Measurements from ENCODE around the gene APC2. TPM values are rescaled to one million over a fixed set of nuclear protein-coding genes. Genes with fewer than 3 reads are reported as not detected.
"Not testable (repeated sequence)": the region's sequence is repeated elsewhere in the genome, so short reads cannot be mapped to it uniquely, and the experiment has no call there.

The APC2 gene
- total RNA-seq, 1 donor from 2014 or later, result 1.0 TPM

DNA sequence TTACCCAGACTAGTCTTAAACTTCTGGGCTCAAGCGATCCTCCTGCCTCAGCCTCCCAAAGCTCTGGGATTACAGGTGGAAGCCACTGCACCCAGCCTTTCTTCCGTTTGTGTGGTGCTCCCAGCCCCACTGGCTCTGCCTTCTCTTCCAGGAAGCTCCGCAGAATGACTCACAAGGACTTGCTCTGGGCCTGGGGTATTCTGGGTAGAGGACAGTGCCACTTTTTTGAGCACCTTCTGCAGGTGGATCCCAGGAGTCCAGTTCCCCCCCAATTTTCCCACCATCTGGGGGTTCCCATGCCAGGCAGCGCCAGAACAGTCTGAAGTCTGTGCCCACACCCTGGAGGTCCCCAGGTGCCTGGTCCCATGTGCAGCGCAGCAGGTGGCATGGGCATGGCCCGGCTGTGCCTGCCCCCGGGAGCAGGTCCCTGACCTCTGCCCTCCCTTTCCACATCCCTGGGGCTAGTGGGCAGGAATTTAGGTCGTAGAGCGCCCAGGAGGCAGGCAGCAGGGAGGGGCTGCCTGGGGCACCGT is 42.6 kb downstream of the APC2 start:
- Histone ChIP-seq H3K9me3 (ENCODE audit: control insufficient read depth in 3 of 3, low read length in 3 of 3) (no peaks in the 10 kb centered on the region), H3K4me1 (ENCODE audit: control insufficient read depth in 3 of 3, insufficient read depth in 3 of 3, low read length in 3 of 3) (peaks cover 0 to 17% (median 13%) of the 10 kb centered on the region in 3 donors), H3K27ac (ENCODE audit: low read depth, low read length) (no peak overlapping the region), H3K36me3 (ENCODE audit: control insufficient read depth in 3 of 3, insufficient read depth in 3 of 3, low read length in 3 of 3) (no peaks in the 10 kb centered on the region), H3K9ac (ENCODE audit: low read depth in 1 of 3, low read length in 3 of 3) (no peak overlapping the region), H3K4me3 (ENCODE audit: low read length in 3 of 3) (no peak overlapping the region), H3K27me3 (ENCODE audit: control insufficient read depth in 3 of 3, insufficient read depth in 3 of 3, low read length in 3 of 3) (peaks cover 11 to 31% (median 20%) of the 10 kb centered on the region in 3 donors)

GRCh38 chr19:1494115-1494815 is 44.3 kb downstream of the APC2 start:
- Histone ChIP-seq H3K4me1 (ENCODE audit: control insufficient read depth in 3 of 3, insufficient read depth in 3 of 3, low read length in 3 of 3) (peaks cover 0 to 16% (median 13%) of the 10 kb centered on the region in 3 donors), H3K4me3 (ENCODE audit: low read length in 3 of 3) (no peak overlapping the region), H3K27me3 (ENCODE audit: control insufficient read depth in 3 of 3, insufficient read depth in 3 of 3, low read length in 3 of 3) (peaks cover 17 to 39% (median 25%) of the 10 kb centered on the region in 3 donors), H3K9me3 (ENCODE audit: control insufficient read depth in 3 of 3, low read length in 3 of 3) (no peaks in the 10 kb centered on the region), H3K27ac (ENCODE audit: low read depth, low read length) (no peak overlapping the region), H3K36me3 (ENCODE audit: control insufficient read depth in 3 of 3, insufficient read depth in 3 of 3, low read length in 3 of 3) (no peaks in the 10 kb centered on the region), H3K9ac (ENCODE audit: low read depth in 1 of 3, low read length in 3 of 3) (no peak overlapping the region)

DNA sequence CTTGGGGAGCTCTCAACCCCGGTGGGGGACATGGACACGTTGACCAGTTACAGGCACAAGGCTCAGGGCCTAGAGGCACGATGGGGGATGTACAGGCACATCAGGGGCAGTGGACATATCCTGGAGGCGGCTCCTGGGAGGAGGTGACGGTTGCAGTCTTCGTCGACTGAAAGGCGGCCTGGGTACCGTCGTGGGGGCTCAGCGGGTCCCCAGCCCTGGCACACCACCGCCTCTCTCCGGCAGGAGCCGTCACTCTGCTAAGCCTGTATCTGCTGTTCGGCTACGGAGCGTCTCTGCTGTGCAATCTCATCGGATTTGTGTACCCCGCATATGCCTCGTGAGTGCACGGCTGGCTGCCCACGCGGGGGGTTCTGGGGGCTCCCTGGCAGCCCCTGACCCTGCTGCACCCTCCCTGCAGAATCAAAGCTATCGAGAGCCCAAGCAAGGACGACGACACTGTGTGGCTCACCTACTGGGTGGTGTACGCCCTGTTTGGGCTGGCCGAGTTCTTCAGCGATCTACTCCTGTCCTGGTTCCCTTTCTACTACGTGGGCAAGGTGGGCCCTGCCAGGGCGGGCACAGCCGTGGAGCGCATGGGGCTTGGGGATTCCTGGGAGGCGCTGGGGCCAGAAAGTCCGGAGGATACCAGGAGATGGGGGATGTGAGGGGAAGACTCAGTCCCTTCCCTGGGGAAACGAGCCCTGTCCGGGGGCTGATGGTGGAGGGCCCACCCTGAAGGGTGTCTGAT is 45.3 kb downstream of the APC2 start:
- Histone ChIP-seq H3K27me3 (ENCODE audit: control insufficient read depth in 3 of 3, insufficient read depth in 3 of 3, low read length in 3 of 3) (peaks cover 17 to 42% (median 25%) of the 10 kb centered on the region in 3 donors), H3K9ac (ENCODE audit: low read depth in 1 of 3, low read length in 3 of 3) (no peak overlapping the region)

GRCh38 chr19:1495799-1496713 is 46.1 kb downstream of the APC2 start:
- Histone ChIP-seq H3K4me1 (ENCODE audit: control insufficient read depth in 3 of 3, insufficient read depth in 3 of 3, low read length in 3 of 3) (peaks cover 0 to 8% (median 6%) of the 10 kb centered on the region in 3 donors), H3K9me3 (ENCODE audit: control insufficient read depth in 3 of 3, low read length in 3 of 3) (no peaks in the 10 kb centered on the region), H3K9ac (ENCODE audit: low read depth in 1 of 3, low read length in 3 of 3) (no peak overlapping the region), H3K4me3 (ENCODE audit: low read length in 3 of 3) (no peak overlapping the region), H3K36me3 (ENCODE audit: control insufficient read depth in 3 of 3, insufficient read depth in 3 of 3, low read length in 3 of 3) (no peaks in the 10 kb centered on the region), H3K27ac (ENCODE audit: low read depth, low read length) (no peak overlapping the region), H3K27me3 (ENCODE audit: control insufficient read depth in 3 of 3, insufficient read depth in 3 of 3, low read length in 3 of 3) (peaks cover 17 to 44% (median 25%) of the 10 kb centered on the region in 3 donors)

More for the DNA sequence above, 45.3 kb downstream of the APC2 start:
- Histone ChIP-seq H3K4me3 (ENCODE audit: low read length in 3 of 3) (no peak overlapping the region), H3K4me1 (ENCODE audit: control insufficient read depth in 3 of 3, insufficient read depth in 3 of 3, low read length in 3 of 3) (peaks cover 0 to 9% (median 8%) of the 10 kb centered on the region in 3 donors), H3K9me3 (ENCODE audit: control insufficient read depth in 3 of 3, low read length in 3 of 3) (no peaks in the 10 kb centered on the region), H3K27ac (ENCODE audit: low read depth, low read length) (no peak overlapping the region), H3K36me3 (ENCODE audit: control insufficient read depth in 3 of 3, insufficient read depth in 3 of 3, low read length in 3 of 3) (no peaks in the 10 kb centered on the region)

GRCh38 chr19:1496714-1497577 is 47.0 kb downstream of the APC2 start:
- H3K4me3 ChIP-seq (ENCODE audit: low read length in 3 of 3), result no peak overlapping the region
- H3K36me3 ChIP-seq (ENCODE audit: control insufficient read depth in 3 of 3, insufficient read depth in 3 of 3, low read length in 3 of 3), result no peaks in the 10 kb centered on the region
- H3K27me3 ChIP-seq (ENCODE audit: control insufficient read depth in 3 of 3, insufficient read depth in 3 of 3, low read length in 3 of 3), result peaks cover 10 to 42% (median 25%) of the 10 kb centered on the region in 3 donors
- no peak overlapping the region for H3K27ac ChIP-seq (ENCODE audit: low read depth, low read length)
- no peaks in the 10 kb centered on the region for H3K9me3 ChIP-seq (ENCODE audit: control insufficient read depth in 3 of 3, low read length in 3 of 3)
- H3K9ac ChIP-seq (ENCODE audit: low read depth in 1 of 3, low read length in 3 of 3), result no peak overlapping the region
- peaks cover 0 to 3% (median 2%) of the 10 kb centered on the region in 3 donors for H3K4me1 ChIP-seq (ENCODE audit: control insufficient read depth in 3 of 3, insufficient read depth in 3 of 3, low read length in 3 of 3)

DNA sequence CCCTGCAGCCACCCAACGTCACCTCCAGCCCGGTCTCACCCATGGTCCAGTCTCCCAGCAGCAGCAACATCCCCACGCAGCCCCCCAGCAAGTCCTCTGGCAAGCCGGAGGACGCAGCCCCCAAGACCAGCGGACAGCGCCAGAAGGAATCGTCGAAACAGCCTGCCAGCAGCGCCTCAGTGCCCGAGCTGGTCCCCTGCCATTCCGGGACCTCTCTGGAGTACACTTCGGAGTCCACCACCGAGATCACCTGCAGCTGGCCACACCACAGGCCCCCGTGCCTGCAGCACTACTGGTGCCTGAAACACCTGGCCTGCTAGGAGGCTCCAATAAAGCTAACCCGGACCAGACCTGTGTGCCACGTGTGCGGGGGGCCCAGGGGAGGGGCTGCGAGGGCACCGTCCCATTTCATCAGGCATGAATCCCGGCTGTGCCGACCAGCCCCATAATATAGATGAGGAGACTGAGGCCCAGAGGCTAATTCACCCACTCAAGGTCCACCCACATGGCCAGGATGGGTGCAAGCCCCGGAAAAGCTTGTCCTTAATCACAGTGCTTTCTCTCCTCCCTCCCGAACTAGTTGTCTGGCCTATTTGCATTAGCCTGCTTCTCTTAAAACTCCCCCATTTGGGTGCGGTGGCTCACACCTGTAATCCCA is 47.8 kb downstream of the APC2 start:
- Histone ChIP-seq H3K36me3 (ENCODE audit: control insufficient read depth in 3 of 3, insufficient read depth in 3 of 3, low read length in 3 of 3) (no peaks in the 10 kb centered on the region), H3K4me3 (ENCODE audit: low read length in 3 of 3) (no peak overlapping the region), H3K27me3 (ENCODE audit: control insufficient read depth in 3 of 3, insufficient read depth in 3 of 3, low read length in 3 of 3) (peaks cover 11 to 39% (median 27%) of the 10 kb centered on the region in 3 donors)

DNA sequence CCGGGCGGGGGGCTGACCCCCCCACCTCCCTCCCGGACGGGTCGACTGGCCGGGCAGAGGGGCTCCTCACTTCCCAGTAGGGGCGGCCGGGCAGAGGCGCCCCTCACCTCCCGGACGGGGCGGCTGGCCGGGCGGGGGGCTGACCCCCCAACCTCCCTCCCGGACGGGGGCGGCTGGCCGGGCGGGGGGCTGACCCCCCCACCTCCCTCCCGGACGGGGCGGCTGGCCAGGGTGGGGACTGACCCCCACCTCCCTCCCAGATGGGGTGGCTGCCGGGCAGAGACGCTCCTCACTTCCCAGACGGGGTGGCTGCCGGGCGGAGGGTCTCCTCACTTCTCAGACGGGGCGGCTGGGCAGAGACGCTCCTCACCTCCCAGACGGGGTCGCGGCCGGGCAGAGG is 49.3 kb downstream of the APC2 start:
- Histone ChIP-seq H3K27me3 (ENCODE audit: control insufficient read depth in 3 of 3, insufficient read depth in 3 of 3, low read length in 3 of 3) (peaks cover 24 to 48% (median 38%) of the 10 kb centered on the region in 3 donors), H3K4me1 (ENCODE audit: control insufficient read depth in 3 of 3, insufficient read depth in 3 of 3, low read length in 3 of 3) (peaks cover 8 to 16% (median 13%) of the 10 kb centered on the region in 3 donors)
- H3K9ac ChIP-seq (ENCODE audit: low read depth in 1 of 3, low read length in 3 of 3); H3K27ac ChIP-seq (ENCODE audit: low read depth, low read length); H3K9me3 ChIP-seq (ENCODE audit: control insufficient read depth in 3 of 3, low read length in 3 of 3); H3K4me3 ChIP-seq (ENCODE audit: low read length in 3 of 3); H3K36me3 ChIP-seq (ENCODE audit: control insufficient read depth in 3 of 3, insufficient read depth in 3 of 3, low read length in 3 of 3): not testable (repeated sequence)

More for the DNA sequence above, 47.8 kb downstream of the APC2 start:
- Histone ChIP-seq H3K27ac (ENCODE audit: low read depth, low read length) (no peak overlapping the region), H3K4me1 (ENCODE audit: control insufficient read depth in 3 of 3, insufficient read depth in 3 of 3, low read length in 3 of 3) (peaks cover 0 to 3% (median 2%) of the 10 kb centered on the region in 3 donors), H3K9ac (ENCODE audit: low read depth in 1 of 3, low read length in 3 of 3) (no peak overlapping the region), H3K9me3 (ENCODE audit: control insufficient read depth in 3 of 3, low read length in 3 of 3) (no peaks in the 10 kb centered on the region)

DNA sequence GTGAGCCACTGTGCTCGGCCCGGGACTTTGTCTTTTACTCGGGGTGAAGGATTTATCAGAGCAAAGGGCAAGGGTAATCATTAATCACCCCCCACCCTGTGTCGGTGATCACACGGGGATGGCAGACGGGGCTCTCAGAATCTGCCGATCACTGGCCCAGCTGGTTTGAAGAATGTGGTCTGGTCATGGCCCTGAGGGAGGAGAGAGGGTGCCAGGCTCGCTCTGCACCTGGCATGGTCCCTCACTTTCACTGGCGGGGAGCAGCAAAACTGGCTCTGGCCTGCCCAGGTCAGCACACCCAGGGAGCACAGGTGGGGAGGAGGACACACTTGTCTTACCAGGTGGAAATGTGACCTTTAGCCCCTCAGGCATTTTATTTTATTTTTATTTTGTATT is 51.3 kb downstream of the APC2 start:
- no peak overlapping the region for H3K9ac ChIP-seq (ENCODE audit: low read depth in 1 of 3, low read length in 3 of 3)
- peaks cover 8 to 16% (median 13%) of the 10 kb centered on the region in 3 donors for H3K4me1 ChIP-seq (ENCODE audit: control insufficient read depth in 3 of 3, insufficient read depth in 3 of 3, low read length in 3 of 3)
- H3K27me3 ChIP-seq (ENCODE audit: control insufficient read depth in 3 of 3, insufficient read depth in 3 of 3, low read length in 3 of 3), result peaks cover 26 to 44% (median 33%) of the 10 kb centered on the region in 3 donors
- H3K9me3 ChIP-seq (ENCODE audit: control insufficient read depth in 3 of 3, low read length in 3 of 3), result no peaks in the 10 kb centered on the region
- no peak overlapping the region for H3K4me3 ChIP-seq (ENCODE audit: low read length in 3 of 3)
- H3K27ac ChIP-seq (ENCODE audit: low read depth, low read length), result no peak overlapping the region
- H3K36me3 ChIP-seq (ENCODE audit: control insufficient read depth in 3 of 3, insufficient read depth in 3 of 3, low read length in 3 of 3), result peaks cover 4 to 10% (median 5%) of the 10 kb centered on the region in 3 donors
